Stimulated activated naive CD4-positive, alpha-beta T cell (primary cell): Measurements from ENCODE around the gene ZDHHC14.
"Not testable (repeated sequence)": the region's sequence is repeated elsewhere in the genome, so short reads cannot be mapped to it uniquely, and the experiment has no call there.

Experiments
- DNase-seq, 6 experiments: peaks; one replicate each; lab custom pipeline; 2025; lab: John Stamatoyannopoulos, UW

ZDHHC14 gene

GRCh38 chr6:157445277-157446009 is 64.5 kb downstream of the ZDHHC14 start:
- no peak for DNase-seq

- DNase-seq = no peak
These were observed 66.7 kb downstream of the ZDHHC14 start for GRCh38 chr6:157447735-157448134.

- no peak for DNase-seq
These were observed 68.6 kb downstream of the ZDHHC14 start for GRCh38 chr6:157449610-157450009.

GRCh38 chr6:157450931-157451742 is 70.1 kb downstream of the ZDHHC14 start:
- no peak for DNase-seq

- DNase-seq = no peak
These were observed 71.1 kb downstream of the ZDHHC14 start for GRCh38 chr6:157452096-157452495.

- no peak for DNase-seq
These were observed 72.1 kb downstream of the ZDHHC14 start for GRCh38 chr6:157453131-157453530.

- DNase-seq = no peak
These were observed 73.0 kb downstream of the ZDHHC14 start for GRCh38 chr6:157453978-157454377.

- DNase-seq = no peak
These were observed 74.0 kb downstream of the ZDHHC14 start for GRCh38 chr6:157454762-157455714.

- DNase-seq = no peak
These were observed 74.9 kb downstream of the ZDHHC14 start for GRCh38 chr6:157455731-157456523.

GRCh38 chr6:157456524-157456829 is 75.5 kb downstream of the ZDHHC14 start:
- peak in 2 of 6 experiments; percentile 23 to 38 for DNase-seq

GRCh38 chr6:157457787-157458186 is 76.8 kb downstream of the ZDHHC14 start:
- DNase-seq = no peak

- no peak for DNase-seq
These were observed 78.3 kb downstream of the ZDHHC14 start for GRCh38 chr6:157459327-157459726.

GRCh38 chr6:157460182-157460999 is 79.4 kb downstream of the ZDHHC14 start:
- DNase-seq = no peak

GRCh38 chr6:157461000-157461915 is 80.3 kb downstream of the ZDHHC14 start:
- DNase-seq = no peak

GRCh38 chr6:157462956-157463742 is 82.2 kb downstream of the ZDHHC14 start:
- no peak for DNase-seq

GRCh38 chr6:157463743-157464135 is 82.7 kb downstream of the ZDHHC14 start:
- not testable (repeated sequence) for DNase-seq

- DNase-seq = no peak
These were observed 83.9 kb downstream of the ZDHHC14 start for GRCh38 chr6:157464653-157465535.

- no peak for DNase-seq
These were observed 85.3 kb downstream of the ZDHHC14 start for GRCh38 chr6:157466342-157466648.
